HCT116 (cell line): ENCODE results near the gene FBRS. TPM values are rescaled to one million over a fixed set of nuclear protein-coding genes. Genes with fewer than 3 reads are reported as not detected.

Source experiments
- ATAC-seq: fragments of 200-7000 bp; cut with Tn5 transposase; 2 replicates; pipeline ENCODE4 v1.9.1; 2020; ENCODE audit warnings: mild to moderate bottlenecking, moderate library complexity
- BruUV-seq: library from RNA; stranded (reverse); fragments of 400-500 nt; replicated peaks from 2 replicates; lab custom pipeline; 2021; lab: Mats Ljungman, UMichigan
- CTCF ChIA-PET: fragments of 300-600 bp; sonication (Branson Sonifier 250); formaldehyde crosslinking; loops from one replicate; lab custom pipeline; 2021; ENCODE audit warnings: antibody characterized with exemption; lab: Charles Lee
- POLR2A ChIA-PET: fragments of 300-600, 350-600 bp; sonication (Branson Sonifier 250); formaldehyde crosslinking; loops from one replicate; lab custom pipeline; 2021; ENCODE audit warnings: antibody characterized with exemption; lab: Charles Lee
- RAD21 ChIA-PET, 2 experiments: fragments of 300-600 bp; sonication (Branson Sonifier 250); formaldehyde crosslinking; loops; one replicate each; lab custom pipeline; 2023; ENCODE audit warnings: low total read pairs in 2 of 2; ENCODE audit not compliant: uncharacterized antibody in 2 of 2, unreplicated experiment in 2 of 2, low non-redundant PET in 1 of 2; lab: Charles Lee
- DNase-seq: peaks from one replicate; pipeline ENCODE4 v3.0.0-alpha.2; 2010; ENCODE audit warnings: low read depth, low spot score
- H2AFZ ChIP-seq: fragments of 200-600 bp; shearing (Covaris generic), sonication (generic); 2 replicates; pipeline ENCODE4 v1.6.1; 2017; ENCODE audit warnings: low read depth, mixed run types, mixed read lengths, antibody characterized with exemption, low read length; ENCODE audit not compliant: poor library complexity, severe bottlenecking
- H3K27ac ChIP-seq: 2 replicates; pipeline ENCODE4 v1.5.1; 2012; ENCODE audit warnings: low read depth, low read length
- H3K27me3 ChIP-seq: fragments of 200-600 bp; sonication (generic); 2 replicates; pipeline ENCODE4 v1.6.1; 2016; ENCODE audit warnings: mixed run types, low read length, mixed read lengths; ENCODE audit not compliant: insufficient read depth
- H3K36me3 ChIP-seq, 2 experiments: fragments of 200-500 bp in 1 of 2; fragments of 200-600 bp in 1 of 2; sonication (Bioruptor generic) in 1 of 2; sonication (generic) in 1 of 2; 2 replicates each; pipeline versions ENCODE4 v1.5.1 to v1.6.1; 2014 to 2016; ENCODE audit warnings: low read length in 2 of 2, inconsistent platforms in 1 of 2, mixed read lengths in 1 of 2, mixed run types in 1 of 2; ENCODE audit not compliant: insufficient read depth in 2 of 2, control insufficient read depth in 1 of 2
- H3K4me1 ChIP-seq, 2 experiments: fragments of 200-600 bp in 1 of 2; sonication (generic) in 1 of 2; 2 replicates each; pipeline versions ENCODE4 v1.5.1 to v1.6.1; 2012 to 2017; ENCODE audit warnings: low read length in 2 of 2, inconsistent platforms in 1 of 2, mild to moderate bottlenecking in 1 of 2, mixed read lengths in 1 of 2, mixed run types in 1 of 2, moderate library complexity in 1 of 2; ENCODE audit not compliant: insufficient read depth in 2 of 2, control insufficient read depth in 1 of 2
- H3K4me2 ChIP-seq: fragments of 200-600 bp; sonication (generic); 2 replicates; pipeline ENCODE4 v1.6.1; 2017; ENCODE audit warnings: mixed run types, low read length, mixed read lengths
- H3K4me3 ChIP-seq, 2 experiments: fragments of 200-600 bp in 1 of 2; sonication (generic) in 1 of 2; replicated peaks in 1 of 2; 2 replicates each; pipeline ENCODE4 v1.5.1; 2011 to 2016; ENCODE audit warnings: low read length in 2 of 2, control low read depth in 1 of 2, low read depth in 1 of 2, mild to moderate bottlenecking in 1 of 2, mixed read lengths in 1 of 2, mixed run types in 1 of 2
- H3K79me2 ChIP-seq: fragments of 200-600 bp; sonication (generic); 2 replicates; pipeline ENCODE4 v1.6.1; 2017; ENCODE audit warnings: mild to moderate bottlenecking, mixed run types, low read length, moderate library complexity, mixed read lengths; ENCODE audit not compliant: insufficient read depth
- H3K9ac ChIP-seq: fragments of 200-600 bp; sonication (generic); 2 replicates; pipeline ENCODE4 v1.6.1; 2016; ENCODE audit warnings: low read length, mixed read lengths
- H3K9me2 ChIP-seq: fragments of 200-600 bp; sonication (generic), shearing (Covaris generic); 2 replicates; pipeline ENCODE4 v1.6.1; 2017; ENCODE audit warnings: mixed run types, mild to moderate bottlenecking, moderate library complexity; ENCODE audit not compliant: insufficient read depth
- H3K9me3 ChIP-seq, 2 experiments: fragments of 200-500 bp in 1 of 2; fragments of 200-600 bp in 1 of 2; sonication (Bioruptor generic) in 1 of 2; sonication (generic) in 1 of 2; 2 replicates each; pipeline ENCODE4 v1.6.1; 2014 to 2017; ENCODE audit warnings: low read length in 2 of 2, mixed read lengths in 2 of 2, inconsistent platforms in 1 of 2, low read depth in 1 of 2, mild to moderate bottlenecking in 1 of 2, mixed run types in 1 of 2, moderate library complexity in 1 of 2; ENCODE audit not compliant: control insufficient read depth in 1 of 2, insufficient read depth in 1 of 2
- H4K20me1 ChIP-seq: fragments of 200-600 bp; sonication (generic), shearing (Covaris generic); 2 replicates; pipeline ENCODE4 v1.6.1; 2017; ENCODE audit warnings: mixed run types, mild to moderate bottlenecking, moderate library complexity; ENCODE audit not compliant: insufficient read depth
- SP1 ChIP-seq: IDR thresholded peaks from 2 replicates; pipeline ENCODE4 v1.6.1; 2012; ENCODE audit warnings: low read depth
- TCF7L2 ChIP-seq: IDR thresholded peaks from 2 replicates; pipeline ENCODE4 v1.7.0; 2011; ENCODE audit warnings: borderline replicate concordance, inconsistent platforms; ENCODE audit not compliant: insufficient read depth, insufficient read length; ENCODE audit errors: extremely low read depth
- ZNF274 ChIP-seq: fragments of 200-500 bp; sonication (Bioruptor generic); IDR thresholded peaks from 2 replicates; pipeline ENCODE4 v1.6.1; 2014; ENCODE audit warnings: mild to moderate bottlenecking, low read depth, low read length, inconsistent platforms
- intact Hi-C: fragments of 100-400 bp; cut with micrococcal nuclease; formaldehyde crosslinking; loops from 2 replicates; pipeline ENCODE4 v1.10.0; 2022
- total RNA-seq: library from RNA; stranded (reverse); gene quantifications from one replicate; pipeline ENCODE4 v1.2.1, GENCODE V29; 2021; ENCODE audit not compliant: unreplicated experiment
- TF ChIP-seq, protein P1 (sequence below): IDR thresholded peaks from 2 replicates; pipeline ENCODE4 v1.6.1; 2012
- TF ChIP-seq, protein P2 (sequence below): IDR thresholded peaks from 2 replicates; pipeline ENCODE4 v1.6.1; 2011; ENCODE audit warnings: mild to moderate bottlenecking, low read length, moderate library complexity; ENCODE audit not compliant: insufficient replicate concordance; ENCODE audit errors: extremely low read depth

FBRS gene
- total RNA-seq, 1 experiment from 2014 or later: 65.3 TPM

DNA sequence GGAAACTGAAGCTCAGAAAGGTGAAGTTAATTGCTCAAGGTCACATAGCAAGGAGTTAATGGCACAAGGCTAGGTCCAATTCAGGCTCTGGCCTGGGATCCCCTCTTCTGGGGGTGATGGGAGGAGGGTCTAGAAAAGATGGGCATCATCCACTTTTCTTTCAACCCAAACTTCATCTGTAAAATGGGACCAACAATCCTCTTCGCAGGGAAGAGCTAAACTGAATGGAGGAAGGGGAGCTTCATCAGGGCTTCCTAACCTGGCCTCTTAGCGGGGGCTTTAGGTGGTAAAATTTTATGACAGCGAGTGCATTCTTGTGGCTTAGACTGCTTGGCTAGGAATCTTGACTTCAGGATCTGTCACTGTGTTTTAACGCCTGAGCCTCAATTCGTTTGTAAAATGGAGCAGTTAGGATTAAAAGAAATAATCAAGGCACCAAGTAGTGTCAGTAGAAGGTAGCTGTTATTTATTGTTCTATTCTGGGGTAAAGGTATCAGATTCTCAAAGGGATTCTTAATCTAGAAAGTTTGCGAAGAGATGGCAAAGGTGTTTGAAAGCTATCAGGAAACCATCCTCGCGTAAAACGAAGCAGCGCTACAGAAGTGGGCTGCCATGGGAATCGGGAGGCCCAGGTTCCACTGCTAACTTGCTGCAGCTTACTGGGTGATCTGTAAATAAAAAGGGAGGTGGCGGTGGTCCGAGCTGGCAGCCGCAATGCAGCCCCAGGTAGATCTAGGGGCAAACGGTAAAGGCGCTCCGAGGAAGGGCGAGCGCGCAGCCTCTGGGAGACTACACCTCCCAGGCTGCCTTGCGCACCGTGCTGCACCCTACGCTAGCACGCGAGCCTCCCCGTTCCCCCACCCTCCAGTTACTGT, 39.3 kb downstream of the FBRS start:
- no peaks in the 10 kb centered on the region for H4K20me1 ChIP-seq
- peak overlapping the region; percentile 66 for H2AFZ ChIP-seq
- intact Hi-C loops: loop anchor here (1.0 to 2.0 kb wide), 3 partner anchors 39 to 225 kb away; partner anchors contain the start of gene FBRS
- no peaks in the 10 kb centered on the region for H3K9me3 ChIP-seq
- RAD21 ChIA-PET: interaction anchor here in 1 of 2 experiments (0.6 kb wide), 1 partner anchor 139 kb away, joined by 6 read pairs; no protein-coding TSS in a partner anchor
- DNase-seq (no peak), ATAC-seq (peak; percentile 85)
- H3K4me2 ChIP-seq: peak overlapping the region; percentile 94
- H3K27ac ChIP-seq: peak overlapping the region; percentile 100
- peak overlapping the region; percentile 100 for H3K9ac ChIP-seq
- CTCF ChIA-PET: interaction anchor here (0.9 to 2.5 kb wide), 4 partner anchors 38 to 327 kb away, joined by 3 to 8 read pairs (median 5); partner anchors contain the start of genes DCTPP1, FBRS, PRR14 and TBC1D10B
- no peaks in the 10 kb centered on the region for H3K9me2 ChIP-seq
- POLR2A ChIA-PET: interaction anchor here (1.0 to 1.8 kb wide), 3 partner anchors 38 to 67 kb away, joined by 3 to 4 read pairs (median 3); no protein-coding TSS in a partner anchor
- H3K27me3 ChIP-seq: no peaks in the 10 kb centered on the region
- H3K36me3 ChIP-seq: peaks cover 8 to 23% of the 10 kb centered on the region in 2 experiments
- H3K4me3 ChIP-seq: peak overlapping the region; percentile 94 to 95
- TF ChIP-seq SP1 (0 out of 2 replicates have a peak, but pooled peaks have one; percentile 80), ZNF274 (no peak), TCF7L2 (peak; percentile 18)
- TF ChIP-seq, protein P1, sequence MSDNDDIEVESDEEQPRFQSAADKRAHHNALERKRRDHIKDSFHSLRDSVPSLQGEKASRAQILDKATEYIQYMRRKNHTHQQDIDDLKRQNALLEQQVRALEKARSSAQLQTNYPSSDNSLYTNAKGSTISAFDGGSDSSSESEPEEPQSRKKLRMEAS: 0 out of 2 replicates have a peak, but pooled peaks have one; percentile 84
- TF ChIP-seq, protein P2, sequence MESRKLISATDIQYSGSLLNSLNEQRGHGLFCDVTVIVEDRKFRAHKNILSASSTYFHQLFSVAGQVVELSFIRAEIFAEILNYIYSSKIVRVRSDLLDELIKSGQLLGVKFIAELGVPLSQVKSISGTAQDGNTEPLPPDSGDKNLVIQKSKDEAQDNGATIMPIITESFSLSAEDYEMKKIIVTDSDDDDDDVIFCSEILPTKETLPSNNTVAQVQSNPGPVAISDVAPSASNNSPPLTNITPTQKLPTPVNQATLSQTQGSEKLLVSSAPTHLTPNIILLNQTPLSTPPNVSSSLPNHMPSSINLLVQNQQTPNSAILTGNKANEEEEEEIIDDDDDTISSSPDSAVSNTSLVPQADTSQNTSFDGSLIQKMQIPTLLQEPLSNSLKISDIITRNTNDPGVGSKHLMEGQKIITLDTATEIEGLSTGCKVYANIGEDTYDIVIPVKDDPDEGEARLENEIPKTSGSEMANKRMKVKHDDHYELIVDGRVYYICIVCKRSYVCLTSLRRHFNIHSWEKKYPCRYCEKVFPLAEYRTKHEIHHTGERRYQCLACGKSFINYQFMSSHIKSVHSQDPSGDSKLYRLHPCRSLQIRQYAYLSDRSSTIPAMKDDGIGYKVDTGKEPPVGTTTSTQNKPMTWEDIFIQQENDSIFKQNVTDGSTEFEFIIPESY: peak; percentile 98
- BruUV-seq: TSS peak; percentile 84
- peaks cover 35% of the 10 kb centered on the region for H3K79me2 ChIP-seq
- H3K4me1 ChIP-seq: peaks cover 13 to 28% of the 10 kb centered on the region in 2 experiments
